Spleen (tissue), 11 donors: ENCODE results near the gene SCNN1A. TPM values are rescaled to one million over a fixed set of nuclear protein-coding genes. Genes with fewer than 3 reads are reported as not detected.

Experiments used
- DNase-seq: peaks from one replicate; pipeline ENCODE4 v3.0.0-alpha.2; 2020
- H3K27ac ChIP-seq, 8 donors: fragments of 200-600 bp; sonication (generic) in 7 of 8; 1 replicate in 4 of 8; 2 replicates in 4 of 8; pipeline versions ENCODE4 v1.5.0 to v1.8.0; 2016 to 2021; ENCODE audit warnings: inconsistent platforms in 4 of 8, mild to moderate bottlenecking in 4 of 8, moderate library complexity in 1 of 8
- H3K27me3 ChIP-seq, 7 donors: fragments of 200-600 bp; sonication (generic) in 6 of 7; replicated peaks in 1 of 7; 1 replicate in 4 of 7; 2 replicates in 3 of 7; pipeline versions ENCODE4 v1.5.0 to v1.8.0; 2016 to 2021; ENCODE audit warnings: inconsistent platforms in 3 of 7, mild to moderate bottlenecking in 1 of 7
- H3K36me3 ChIP-seq, 6 donors: fragments of 200-600 bp; sonication (generic) in 5 of 6; 1 replicate in 4 of 6; 2 replicates in 2 of 6; pipeline versions ENCODE4 v1.5.0 to v1.8.0; 2016 to 2021; ENCODE audit warnings: inconsistent platforms in 2 of 6
- H3K4me1 ChIP-seq, 6 donors: fragments of 200-600 bp; sonication (generic) in 5 of 6; 1 replicate in 3 of 6; 2 replicates in 3 of 6; pipeline versions ENCODE4 v1.5.0 to v1.8.0; 2016 to 2021; ENCODE audit warnings: inconsistent platforms in 3 of 6
- H3K4me3 ChIP-seq, 8 donors: fragments of 200-600 bp; sonication (generic) in 7 of 8; 1 replicate in 4 of 8; 2 replicates in 4 of 8; pipeline versions ENCODE4 v1.5.0 to v1.8.0; 2016 to 2021; ENCODE audit warnings: inconsistent platforms in 4 of 8, mild to moderate bottlenecking in 4 of 8, moderate library complexity in 2 of 8
- H3K9me3 ChIP-seq, 8 donors: fragments of 200-600 bp; sonication (generic) in 7 of 8; 1 replicate in 4 of 8; 2 replicates in 4 of 8; pipeline versions ENCODE4 v1.5.0 to v1.8.0; 2016 to 2021; ENCODE audit warnings: inconsistent platforms in 4 of 8
- CTCF ChIP-seq, 11 experiments: fragments of 200-600 bp in 7 of 11; fragments of 450-650 bp in 4 of 11; sonication (generic) in 4 of 11; IDR thresholded peaks in 8 of 11; conservative IDR thresholded peaks in 3 of 11; 1 replicate in 7 of 11; 2 replicates in 4 of 11; pipeline versions ENCODE4 v1.4.0 to v1.8.0; 2016 to 2021; ENCODE audit warnings: antibody characterized with exemption in 11 of 11, inconsistent platforms in 4 of 11, mild to moderate bottlenecking in 1 of 11
- POLR2A ChIP-seq, 3 donors: fragments of 450-650 bp; IDR thresholded peaks; one replicate each; pipeline ENCODE4 v1.5.1; 2017; ENCODE audit warnings: antibody characterized with exemption in 3 of 3, mild to moderate bottlenecking in 1 of 3
- POLR2AphosphoS5 ChIP-seq, 3 donors: sonication (generic); formaldehyde crosslinking; IDR thresholded peaks; one replicate each; pipeline ENCODE4 v1.5.1; 2017; ENCODE audit warnings: antibody characterized with exemption in 3 of 3
- WGBS, 5 donors: extraction: QIAGEN DNeasy Blood & Tissue Kit in 3 of 5; methylation state at CpG; one replicate each; pipeline versions ENCODE4 v1.1.5 to v1.1.7; 2013 to 2018; 5-methylcytosine and 5-hydroxymethylcytosine counted together
- intact Hi-C: fragments of 100-400 bp; cut with DNase I; formaldehyde crosslinking; loops from one replicate; pipeline ENCODE4 v1.15.0; 2023; ENCODE audit warnings: low total_unique reads
- polyA plus RNA-seq, 3 donors: library from polyadenylated mRNA; stranded (reverse); fragments of 200-250 nt; gene quantifications; one replicate each; pipeline ENCODE4 v1.2.1, GENCODE V29; 2013
- total RNA-seq, 7 donors: library from RNA; depleted of rRNA in 3 of 7; stranded (reverse); fragments of >200 nt in 3 of 7; fragmentation: NEBNext Ultra II Directional in 4 of 7; extraction: Animal tissue kit (Norgen Biotek cat#: 25700) in 4 of 7; gene quantifications; one replicate each; pipeline versions ENCODE4 v1.1.0 to v1.2.1, GENCODE V29; 2016 to 2021
- donor health status: healthy with polysubstance abuse.
- donor health status: DM: no; HTN: no; CAD: no; lungs with moderate emphysema.
- donor health status: DM: no; HTN: no; CAD: no.
- donor health status: Bipolar disorder and iron deficiency.
- donor health status: healthy.
- donor health status: DM: no; HTN: no; CAD: no.
- donor health status: DM: yes; HTN: yes; CAD: no.

Gene SCNN1A
- total and polyA plus RNA-seq, 10 donors, result 0.17 to 8.6 (median 1.4) TPM

- intact Hi-C loops, result no loop called here
- Histone ChIP-seq H3K36me3 (peaks cover 0 to 14% (median 1%) of the 10 kb centered on the region in 6 donors), H3K4me3 (no peak overlapping the region), H3K9me3 (no peaks in the 10 kb centered on the region), H3K4me1 (peaks cover 46 to 69% (median 68%) of the 10 kb centered on the region in 6 donors), H3K27ac (peak overlapping the region in 7 of 8 donors; percentile 66 to 99 (median 85)), H3K27me3 (peaks cover 0 to 82% (median 2%) of the 10 kb centered on the region in 7 donors)
- WGBS, 5 donors, result 79 to 92% (median 83%) methylated on average over 4 of the region's 4 CpGs
- TF ChIP-seq POLR2A (IDR thresholded peaks at IDR 0.05) (no peak), CTCF (IDR thresholded peaks at IDR 0.05 in 8 of 11, conservative IDR thresholded peaks at IDR 0.05 in 3 of 11) (no peak), POLR2AphosphoS5 (IDR thresholded peaks at IDR 0.05) (no peak)
- no peak for DNase-seq
These were observed 53.0 kb downstream of the SCNN1A start for GRCh38 chr12:6322352-6322751.

GRCh38 chr12:6321905-6322304, 53.5 kb downstream of the SCNN1A start:
- H3K36me3 ChIP-seq, result peaks cover 0 to 10% (median 0%) of the 10 kb centered on the region in 6 donors
- DNase-seq, result no peak
- H3K4me3 ChIP-seq, result no peak overlapping the region
- intact Hi-C loops, result no loop called here
- no peaks in the 10 kb centered on the region for H3K9me3 ChIP-seq
- TF ChIP-seq POLR2AphosphoS5 (IDR thresholded peaks at IDR 0.05), result peak in 1 of 3 donors; percentile 31
- no peak for TF ChIP-seq POLR2A (IDR thresholded peaks at IDR 0.05)
- peaks cover 42 to 65% (median 63%) of the 10 kb centered on the region in 6 donors for H3K4me1 ChIP-seq
- H3K27ac ChIP-seq, result peak overlapping the region in 4 of 8 donors; percentile 84 to 99 (median 90)
- peaks cover 0 to 83% (median 2%) of the 10 kb centered on the region in 7 donors for H3K27me3 ChIP-seq
- 73 to 90% (median 80%) methylated on average over 6 of the region's 6 CpGs for WGBS, 5 donors

GRCh38 chr12:6319446-6319845, 55.9 kb downstream of the SCNN1A start:
- Histone ChIP-seq H3K9me3 (no peaks in the 10 kb centered on the region), H3K27me3 (peaks cover 0 to 65% (median 0%) of the 10 kb centered on the region in 7 donors), H3K36me3 (no peaks in the 10 kb centered on the region), H3K4me3 (no peak overlapping the region), H3K4me1 (peaks cover 21 to 40% (median 38%) of the 10 kb centered on the region in 6 donors), H3K27ac (no peak overlapping the region)
- no peak for TF ChIP-seq POLR2A (IDR thresholded peaks at IDR 0.05)
- TF ChIP-seq POLR2AphosphoS5 (IDR thresholded peaks at IDR 0.05), result no peak
- TF ChIP-seq CTCF (IDR thresholded peaks at IDR 0.05 in 8 of 11, conservative IDR thresholded peaks at IDR 0.05 in 3 of 11), result no peak
- intact Hi-C loops, result no loop called here
- no peak for DNase-seq
- WGBS, 5 donors, result 84 to 91% (median 89%) methylated on average over 4 of the region's 4 CpGs

- 39 to 74% (median 59%) methylated on average over 16 of the region's 16 CpGs for WGBS, 5 donors
- Histone ChIP-seq H3K9me3 (no peaks in the 10 kb centered on the region), H3K27me3 (peaks cover 0 to 55% (median 0%) of the 10 kb centered on the region in 7 donors), H3K4me3 (no peak overlapping the region), H3K36me3 (no peaks in the 10 kb centered on the region), H3K4me1 (peaks cover 11 to 31% (median 29%) of the 10 kb centered on the region in 6 donors), H3K27ac (no peak overlapping the region)
- DNase-seq, result no peak
- TF ChIP-seq POLR2A (IDR thresholded peaks at IDR 0.05) (no peak), CTCF (IDR thresholded peaks at IDR 0.05 in 8 of 11, conservative IDR thresholded peaks at IDR 0.05 in 3 of 11) (no peak), POLR2AphosphoS5 (IDR thresholded peaks at IDR 0.05) (peak in 2 of 3 donors; percentile 27 to 81)
- intact Hi-C loops, result no loop called here
These were observed 56.9 kb downstream of the SCNN1A start for GRCh38 chr12:6318440-6318879.
